IMR-90 (cell line): ENCODE results near the gene ITSN2. TPM values are rescaled to one million over a fixed set of nuclear protein-coding genes. Genes with fewer than 3 reads are reported as not detected.

ENCODE experiments used
- ATAC-seq: fragments of 200-7000 bp; cut with Tn5 transposase; 2 replicates; pipeline ENCODE4 v1.9.1; 2020; ENCODE audit warnings: low read depth, mild to moderate bottlenecking, moderate library complexity
- BruUV-seq: library from RNA; stranded (reverse); fragments of 400-500 nt; replicated peaks from 2 replicates; lab custom pipeline; 2021; lab: Mats Ljungman, UMichigan
- CTCF ChIA-PET: fragments of 300-600 bp; formaldehyde crosslinking; extraction: SDS; loops from one replicate; lab custom pipeline; 2021; ENCODE audit warnings: antibody characterized with exemption; lab: Yijun Ruan, JAX
- POLR2A ChIA-PET: fragments of 300-600 bp; sonication (Branson Sonifier 250); formaldehyde crosslinking; loops from one replicate; lab custom pipeline; 2022; ENCODE audit warnings: antibody characterized with exemption; ENCODE audit not compliant: unreplicated experiment; lab: Charles Lee
- DNase-seq: peaks from one replicate; pipeline ENCODE4 v3.0.0; 2013
- H2AFZ ChIP-seq: replicated peaks from 2 replicates; pipeline ENCODE3; 2013; ENCODE audit warnings: low read length, mild to moderate bottlenecking; ENCODE audit not compliant: poor library complexity
- H2AK5ac ChIP-seq: 2 replicates; pipeline ENCODE4 v1.6.1; 2013; ENCODE audit warnings: low read depth, low read length, inconsistent platforms
- H2AK9ac ChIP-seq: replicated peaks from 2 replicates; pipeline ENCODE3; 2013; ENCODE audit warnings: mild to moderate bottlenecking, low read depth, low read length, moderate library complexity; ENCODE audit not compliant: poor library complexity
- H2BK120ac ChIP-seq: 2 replicates; pipeline ENCODE4 v1.6.1; 2013; ENCODE audit warnings: low read depth, low read length, inconsistent platforms
- H2BK15ac ChIP-seq: 3 replicates; pipeline ENCODE4 v1.6.1; 2013; ENCODE audit warnings: low read depth, low read length, inconsistent platforms
- H2BK20ac ChIP-seq: 2 replicates; pipeline ENCODE4 v1.6.1; 2013; ENCODE audit warnings: low read depth, mild to moderate bottlenecking, inconsistent platforms, low read length, moderate library complexity
- H2BK5ac ChIP-seq: 2 replicates; pipeline ENCODE4 v1.6.1; 2013; ENCODE audit warnings: mild to moderate bottlenecking, low read depth, low read length, inconsistent platforms; ENCODE audit not compliant: poor library complexity, severe bottlenecking
- H3K14ac ChIP-seq: replicated peaks from 2 replicates; pipeline ENCODE4 v1.6.1; 2013; ENCODE audit warnings: low read depth, low read length, inconsistent platforms
- H3K18ac ChIP-seq: 2 replicates; pipeline ENCODE4 v1.6.1; 2013; ENCODE audit warnings: low read depth, low read length, control low read depth
- H3K23ac ChIP-seq: 2 replicates; pipeline ENCODE4 v1.6.1; 2013; ENCODE audit warnings: low read depth, low read length, inconsistent platforms
- H3K27ac ChIP-seq: 2 replicates; pipeline ENCODE4 v1.5.1; 2013; ENCODE audit warnings: mild to moderate bottlenecking, control low read depth, low read length; ENCODE audit not compliant: insufficient read depth
- H3K27me3 ChIP-seq: 2 replicates; pipeline ENCODE4 v1.6.1; 2013; ENCODE audit warnings: low read length; ENCODE audit not compliant: control insufficient read depth, insufficient read depth
- H3K36me3 ChIP-seq: 2 replicates; pipeline ENCODE4 v1.6.1; 2013; ENCODE audit warnings: low read length, mixed read lengths; ENCODE audit not compliant: control insufficient read depth, insufficient read depth
- H3K4ac ChIP-seq: 2 replicates; pipeline ENCODE4 v1.6.1; 2013; ENCODE audit warnings: low read depth, low read length, inconsistent platforms
- H3K4me1 ChIP-seq: 2 replicates; pipeline ENCODE4 v1.6.1; 2013; ENCODE audit warnings: low read length, mixed read lengths; ENCODE audit not compliant: control insufficient read depth, insufficient read depth
- H3K4me2 ChIP-seq: 2 replicates; pipeline ENCODE4 v1.6.1; 2013; ENCODE audit warnings: low read depth, mild to moderate bottlenecking, control low read depth, low read length, moderate library complexity
- H3K4me3 ChIP-seq: 2 replicates; pipeline ENCODE4 v1.5.1; 2013; ENCODE audit warnings: low read depth, mild to moderate bottlenecking, control low read depth, low read length, moderate library complexity; ENCODE audit not compliant: insufficient read depth
- H3K56ac ChIP-seq: 2 replicates; pipeline ENCODE4 v1.6.1; 2013; ENCODE audit warnings: low read length, inconsistent platforms; ENCODE audit not compliant: insufficient read depth; ENCODE audit errors: extremely low read depth
- H3K79me1 ChIP-seq, 2 experiments: 2 replicates each; pipeline ENCODE4 v1.6.1; 2013; ENCODE audit warnings: low read length in 2 of 2, inconsistent platforms in 1 of 2, low read depth in 1 of 2
- H3K9ac ChIP-seq: 2 replicates; pipeline ENCODE4 v1.6.1; 2013; ENCODE audit warnings: low read depth, low read length, control low read depth
- H3K9me1 ChIP-seq: 2 replicates; pipeline ENCODE4 v1.6.1; 2013; ENCODE audit warnings: low read length, inconsistent platforms; ENCODE audit not compliant: insufficient read depth
- H3K9me3 ChIP-seq: 2 replicates; pipeline ENCODE4 v1.6.1; 2013; ENCODE audit warnings: low read length; ENCODE audit not compliant: control insufficient read depth, insufficient read depth
- H4K20me1 ChIP-seq: 2 replicates; pipeline ENCODE4 v1.6.1; 2013; ENCODE audit warnings: low read length, inconsistent platforms; ENCODE audit not compliant: insufficient read depth
- H4K5ac ChIP-seq: 2 replicates; pipeline ENCODE4 v1.6.1; 2013; ENCODE audit warnings: mild to moderate bottlenecking, low read depth, low read length, control low read depth
- H4K8ac ChIP-seq, 2 experiments: 2 replicates each; pipeline ENCODE4 v1.6.1; 2013; ENCODE audit warnings: low read depth in 2 of 2, low read length in 2 of 2, control low read depth in 1 of 2, inconsistent platforms in 1 of 2
- H4K91ac ChIP-seq: 2 replicates; pipeline ENCODE4 v1.6.1; 2013; ENCODE audit warnings: low read depth, low read length, inconsistent platforms; ENCODE audit not compliant: insufficient read depth
- BHLHE40 ChIP-seq: fragments of 150-350 bp; IDR thresholded peaks from 2 replicates; pipeline ENCODE4 v1.6.1; 2016; ENCODE audit warnings: mild to moderate bottlenecking, low read depth, low read length
- CEBPB ChIP-seq: IDR thresholded peaks from 2 replicates; pipeline ENCODE4 v1.6.1; 2012; ENCODE audit warnings: low read depth, low read length, improper control_type of control experiment
- CHD1 ChIP-seq: IDR thresholded peaks from 2 replicates; pipeline ENCODE4 v1.6.1; 2012; ENCODE audit warnings: low read depth, low read length, improper control_type of control experiment
- CTCF ChIP-seq: conservative IDR thresholded peaks from 2 replicates; pipeline ENCODE4 v1.5.1; 2012; ENCODE audit warnings: mild to moderate bottlenecking, low read depth, low read length, improper control_type of control experiment
- ELK1 ChIP-seq: fragments of 150-350 bp; IDR thresholded peaks from 2 replicates; pipeline ENCODE4 v1.6.1; 2016; ENCODE audit warnings: low read depth, mild to moderate bottlenecking, low read length, moderate library complexity, borderline replicate concordance
- FOS ChIP-seq: fragments of 150-350 bp; IDR thresholded peaks from 2 replicates; pipeline ENCODE4 v1.6.1; 2016; ENCODE audit warnings: low read depth, low read length
- MAFK ChIP-seq: IDR thresholded peaks from 2 replicates; pipeline ENCODE4 v1.6.1; 2012; ENCODE audit warnings: low read depth, low read length, improper control_type of control experiment
- MAZ ChIP-seq: IDR thresholded peaks from 2 replicates; pipeline ENCODE4 v1.6.1; 2012; ENCODE audit warnings: low read depth, mild to moderate bottlenecking, low read length, improper control_type of control experiment, moderate library complexity, borderline replicate concordance
- MXI1 ChIP-seq: IDR thresholded peaks from 2 replicates; pipeline ENCODE4 v1.6.1; 2012; ENCODE audit warnings: low read depth, mild to moderate bottlenecking, low read length, moderate library complexity, borderline replicate concordance
- NFE2L2 ChIP-seq: fragments of 150-350 bp; IDR thresholded peaks from 2 replicates; pipeline ENCODE4 v1.6.1; 2016; ENCODE audit warnings: low read depth, mild to moderate bottlenecking, low read length
- POLR2A ChIP-seq: IDR thresholded peaks from 2 replicates; pipeline ENCODE4 v1.6.1; 2012; ENCODE audit warnings: mild to moderate bottlenecking, low read depth, low read length
- RAD21 ChIP-seq: IDR thresholded peaks from 2 replicates; pipeline ENCODE4 v1.6.1; 2012; ENCODE audit warnings: low read length, improper control_type of control experiment
- RCOR1 ChIP-seq: IDR thresholded peaks from 2 replicates; pipeline ENCODE4 v1.6.1; 2012; ENCODE audit warnings: mild to moderate bottlenecking, low read length, improper control_type of control experiment; ENCODE audit not compliant: insufficient replicate concordance
- RFX5 ChIP-seq: IDR thresholded peaks from 2 replicates; pipeline ENCODE4 v1.8.0; 2012; ENCODE audit warnings: low read depth, mild to moderate bottlenecking, low read length, moderate library complexity
- SMC3 ChIP-seq: fragments of 150-350 bp; IDR thresholded peaks from 2 replicates; pipeline ENCODE4 v1.6.1; 2016; ENCODE audit warnings: low read depth, mild to moderate bottlenecking, antibody characterized with exemption, low read length, moderate library complexity
- USF2 ChIP-seq: fragments of 150-350 bp; IDR thresholded peaks from 2 replicates; pipeline ENCODE4 v1.6.1; 2017; ENCODE audit warnings: mild to moderate bottlenecking, antibody characterized with exemption, low read length, low read depth
- WGBS, 2 experiments: methylation state at CpG; one replicate each; pipeline versions ENCODE4 v1.1.5 to v1.1.7; 2013; ENCODE audit warnings: missing lambda C conversion rate in 2 of 2; ENCODE audit not compliant: insufficient read length in 1 of 2; ENCODE audit errors: extremely low coverage in 2 of 2; 5-methylcytosine and 5-hydroxymethylcytosine counted together
- dilution Hi-C: fragments of 300-500 bp; cut with HindIII; formaldehyde crosslinking; loops from one replicate; pipeline ENCODE4 v1.14.3; 2018; ENCODE audit warnings: low sequenced_read_pairs; ENCODE audit not compliant: unreplicated experiment
- in situ Hi-C: fragments of 300-500 bp; cut with MboI; formaldehyde crosslinking; loops from 3 replicates; pipeline ENCODE4 v1.14.3; 2019; ENCODE audit warnings: low sequenced_read_pairs, inconsistent platforms, mixed read lengths
- intact Hi-C: fragments of 100-400 bp; cut with micrococcal nuclease; formaldehyde crosslinking; loops from 2 replicates; pipeline ENCODE4 v1.10.0; 2022
- polyA plus RNA-seq, 3 experiments: library from polyadenylated mRNA; depleted of rRNA; stranded (reverse); fragments of >200 nt; gene quantifications; 2 replicates each; pipeline ENCODE4 v1.2.3, GENCODE V29; 2012; ENCODE audit warnings: low replicate concordance in 1 of 3
- total RNA-seq: library from RNA; depleted of rRNA; stranded (reverse); fragments of >200 nt; gene quantifications from 2 replicates; pipeline ENCODE4 v1.2.3, GENCODE V29; 2012

ITSN2 gene
- total and polyA plus RNA-seq, 2 of the 4 experiments (the other 2 are of a cell fraction), result 10.7 to 17.2 TPM

- H2BK5ac ChIP-seq, result no peak overlapping the region
- no peak overlapping the region for H3K18ac ChIP-seq
- H3K27me3 ChIP-seq, result no peaks in the 10 kb centered on the region
- dilution Hi-C loops, result no loop called here
- no peaks in the 10 kb centered on the region for H3K36me3 ChIP-seq
- CTCF ChIA-PET, result interaction anchor here (0.7 to 0.8 kb wide), 2 partner anchors 19 to 87 kb away, joined by 3 read pairs; no protein-coding TSS in a partner anchor
- no peak overlapping the region for H2AK9ac ChIP-seq
- peaks cover 13% of the 10 kb centered on the region for H4K20me1 ChIP-seq
- H3K9me1 ChIP-seq, result peaks cover 5% of the 10 kb centered on the region; the same call in 1 of the 2 replicates
- no peak overlapping the region for H3K23ac ChIP-seq
- ATAC-seq (no peak), DNase-seq (no peak)
- no peak overlapping the region for H3K9ac ChIP-seq
- no peak overlapping the region for H3K27ac ChIP-seq
- no peak overlapping the region for H2BK15ac ChIP-seq
- H2BK120ac ChIP-seq, result no peak overlapping the region
- POLR2A ChIA-PET, result no interaction called here
- in situ Hi-C loops, result no loop called here
- H2BK20ac ChIP-seq, result no peak overlapping the region
- no TSS peak for BruUV-seq
- intact Hi-C loops, result loop anchor here (2.0 to 10.0 kb wide), 2 partner anchors 37 to 427 kb away; partner anchors contain the start of gene ATAD2B
- H3K4ac ChIP-seq, result no peak overlapping the region
- H4K5ac ChIP-seq, result no peak overlapping the region
- no peak overlapping the region for H4K91ac ChIP-seq
- no peak overlapping the region for H3K4me2 ChIP-seq
- no peak overlapping the region for H2AK5ac ChIP-seq
- no peak overlapping the region for H4K8ac ChIP-seq
- no peak overlapping the region for H3K14ac ChIP-seq
- no CpG with 5 or more reads among the region's 1 CpG for WGBS, 2 experiments
- H2AFZ ChIP-seq, result no peak overlapping the region
- peaks cover 27 to 61% of the 10 kb centered on the region in 2 experiments for H3K79me1 ChIP-seq
- H3K9me3 ChIP-seq, result no peaks in the 10 kb centered on the region
- H3K4me3 ChIP-seq, result no peak overlapping the region
- H3K56ac ChIP-seq, result no peak overlapping the region
- no peaks in the 10 kb centered on the region; the same call in 1 of the 2 replicates for H3K4me1 ChIP-seq
- TF ChIP-seq RFX5 (no peak), NFE2L2 (no peak), FOS (no peak), RCOR1 (no peak), MXI1 (no peak), MAZ (no peak), USF2 (no peak), CEBPB (no peak), BHLHE40 (no peak), RAD21 (no peak), POLR2A (no peak), MAFK (no peak), CTCF (no peak), CHD1 (no peak), SMC3 (no peak), ELK1 (no peak)
Measured at GRCh38 chr2:24351981-24352380, 8.4 kb downstream of the ITSN2 start.
